ENCODE data around the gene ZNF486.
"Not testable (repeated sequence)": the region's sequence is repeated elsewhere in the genome, so short reads cannot be mapped to it uniquely, and the experiment has no call there.

ZNF486 gene

GRCh38 chr19:20235156-20235555 lies 68.1 kb downstream of the ZNF486 start:
- no peak for DNase-seq

DNA sequence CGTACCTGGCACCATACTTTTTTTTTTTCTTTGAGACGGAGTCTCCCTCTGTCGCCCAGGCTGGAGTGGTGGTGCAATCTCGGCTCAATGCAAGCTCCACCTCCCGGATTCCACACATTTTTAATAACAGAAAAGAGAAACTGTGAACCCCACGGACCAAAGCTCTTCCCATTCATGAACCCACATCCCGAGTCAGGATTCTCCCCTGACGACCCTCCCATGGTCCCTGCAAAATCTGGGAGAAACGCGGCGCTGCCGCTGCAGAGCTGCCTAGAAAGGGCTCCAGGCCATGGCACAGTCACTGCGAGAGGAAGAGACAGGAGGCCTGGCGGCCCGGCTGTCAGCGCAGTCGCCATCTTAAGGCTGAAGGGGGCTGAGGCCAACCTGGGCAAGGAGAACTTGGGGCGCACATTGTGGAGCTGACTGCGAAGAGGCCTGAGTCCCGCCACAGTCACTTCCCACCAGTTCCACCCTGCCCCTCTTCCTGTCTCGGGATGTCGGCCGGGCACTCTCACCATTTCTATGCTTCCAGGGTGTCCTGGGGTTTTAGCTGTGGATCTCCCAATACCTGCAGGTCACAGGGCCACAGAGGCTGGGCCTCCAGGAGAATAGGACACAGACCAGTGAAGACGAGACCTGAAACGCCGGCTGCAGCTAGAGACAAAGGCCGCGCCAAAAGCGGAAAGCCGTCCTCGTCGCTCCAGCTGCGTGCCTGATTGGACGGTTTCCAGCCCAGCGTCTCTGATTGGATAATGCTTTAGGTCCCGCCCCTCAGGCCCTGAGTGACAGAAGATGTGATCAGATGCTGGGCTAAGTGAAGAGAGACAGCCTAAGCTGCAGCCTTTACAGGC lies 71.0 kb downstream of the ZNF486 start:
- DNase-seq, result peak; percentile 92

DNA sequence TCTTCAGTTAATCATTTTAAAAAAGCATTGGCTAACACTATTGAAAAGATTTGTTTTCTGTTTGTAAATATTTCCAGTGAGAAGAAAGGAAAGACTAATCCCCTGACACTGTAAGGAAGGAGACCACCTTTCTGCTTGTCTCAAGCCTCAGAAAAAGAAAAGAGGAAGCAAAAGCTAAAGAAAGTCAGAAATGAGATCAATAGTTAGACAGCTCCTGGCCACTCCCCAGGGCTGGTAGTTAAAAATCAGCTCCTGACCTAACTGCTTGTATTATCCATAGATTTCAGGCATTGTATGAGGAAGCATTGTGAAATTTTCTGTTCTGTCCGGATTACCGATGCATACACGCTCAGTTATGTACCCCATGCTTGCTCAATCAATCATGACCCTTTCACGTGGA lies 76.6 kb downstream of the ZNF486 start:
- DNase-seq, result no peak

- DNase-seq, result no peak
Observed at GRCh38 chr19:20244356-20244755, 77.3 kb downstream of the ZNF486 start.

GRCh38 chr19:20245309-20245708 lies 78.3 kb downstream of the ZNF486 start:
- no peak for DNase-seq

DNA sequence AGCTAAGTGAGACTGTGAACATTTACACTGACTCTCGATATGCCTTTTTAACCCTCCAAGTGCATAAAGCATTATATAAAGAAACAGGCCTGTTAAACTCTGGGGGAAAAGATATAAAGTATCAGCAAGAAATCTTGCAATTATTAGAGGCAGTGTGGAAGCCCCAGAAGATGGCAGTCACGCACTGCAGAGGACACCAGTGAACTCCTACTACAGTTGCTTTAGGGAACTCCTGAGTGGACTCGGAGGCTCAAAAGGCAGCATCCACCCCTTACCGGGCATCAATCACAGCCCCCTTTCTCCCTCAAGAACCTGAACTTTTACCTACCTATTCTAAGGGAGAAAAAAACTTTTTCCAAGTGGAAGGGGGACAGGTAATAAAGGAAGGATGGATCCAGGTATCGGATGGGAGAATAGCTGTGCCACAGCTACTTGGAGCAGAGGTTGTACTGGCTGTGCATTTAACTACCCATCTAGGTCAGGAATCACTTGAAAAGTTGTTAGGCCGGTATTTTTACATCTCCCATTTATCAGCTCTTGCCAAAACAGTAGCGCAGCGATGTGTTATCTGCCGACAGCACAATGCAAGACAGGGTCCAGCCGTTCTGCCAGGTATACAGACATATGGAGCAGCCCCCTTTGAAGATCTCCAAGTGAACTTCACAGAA lies 80.1 kb downstream of the ZNF486 start:
- peak; percentile 21 for DNase-seq

- not testable (repeated sequence) for DNase-seq
Observed at GRCh38 chr19:20248258-20248657, 81.2 kb downstream of the ZNF486 start.
